NCI-H2107 treated with DMSO at 0.1 percent for 48 hours (cell line): ENCODE measurements around the gene ALX3.
A peak's percentile ranks its signal among the peaks of the same experiment; 100 is the strongest.

Source experiments
- DNase-seq: peaks from one replicate; lab custom pipeline; 2025; ENCODE audit not compliant: unreplicated experiment; lab: John Stamatoyannopoulos, UW

ALX3 gene

DNA sequence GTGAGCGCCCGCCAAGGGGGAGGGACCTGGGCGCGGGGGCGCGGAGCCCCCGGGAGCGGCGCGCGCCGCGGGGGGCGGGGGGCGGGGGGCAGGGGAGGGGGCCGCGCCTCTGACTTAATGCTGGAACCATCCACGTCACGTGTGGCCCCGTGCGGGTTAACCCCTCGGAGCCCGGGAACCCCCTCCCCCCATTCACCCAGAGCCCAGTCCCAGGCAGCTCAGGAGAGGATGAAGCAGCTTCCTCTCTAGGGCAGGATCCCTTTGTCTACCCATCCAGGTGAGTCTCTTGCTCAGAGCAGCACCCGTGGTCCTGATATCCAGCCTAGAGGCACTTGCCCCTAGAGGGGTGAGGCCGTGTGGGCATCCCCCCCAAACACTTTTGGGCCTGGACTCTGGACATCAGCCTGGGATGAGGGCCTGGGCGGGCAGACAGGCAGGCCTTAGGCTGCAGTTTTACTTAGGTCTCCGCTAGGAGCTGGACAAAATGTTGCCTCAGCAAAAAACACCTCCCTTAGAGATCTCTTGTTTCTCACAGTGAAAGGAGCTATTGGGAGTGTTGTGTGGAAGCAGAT is at the start of gene ALX3:
Gene ALX3 (minus strand): TSS at position 2 of the 572 bp plus-strand sequence. CDS start 60 bp downstream, outside the sequence.
- no peak for DNase-seq

DNA sequence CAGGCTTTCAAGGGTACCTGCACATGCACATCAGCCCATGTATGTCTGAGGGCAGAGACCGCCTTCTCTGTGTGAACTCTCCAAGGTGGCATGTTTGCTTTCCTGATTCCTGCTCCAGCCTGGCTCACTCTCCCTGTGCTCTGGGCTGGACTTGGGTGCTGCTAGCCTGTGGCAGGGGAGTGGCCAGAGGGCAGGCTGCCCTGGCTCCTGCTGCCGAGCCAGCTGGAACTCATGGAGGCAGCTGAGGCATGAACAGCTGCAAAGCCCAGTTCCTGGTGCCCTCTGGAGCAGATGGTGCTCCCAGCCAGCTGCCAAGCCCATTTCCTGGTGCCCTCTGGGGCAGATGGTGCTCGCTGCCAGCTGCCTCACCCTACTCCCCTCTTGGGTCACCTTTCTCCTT is 49.4 kb upstream of the ALX3 start:
- DNase-seq = no peak

DNA sequence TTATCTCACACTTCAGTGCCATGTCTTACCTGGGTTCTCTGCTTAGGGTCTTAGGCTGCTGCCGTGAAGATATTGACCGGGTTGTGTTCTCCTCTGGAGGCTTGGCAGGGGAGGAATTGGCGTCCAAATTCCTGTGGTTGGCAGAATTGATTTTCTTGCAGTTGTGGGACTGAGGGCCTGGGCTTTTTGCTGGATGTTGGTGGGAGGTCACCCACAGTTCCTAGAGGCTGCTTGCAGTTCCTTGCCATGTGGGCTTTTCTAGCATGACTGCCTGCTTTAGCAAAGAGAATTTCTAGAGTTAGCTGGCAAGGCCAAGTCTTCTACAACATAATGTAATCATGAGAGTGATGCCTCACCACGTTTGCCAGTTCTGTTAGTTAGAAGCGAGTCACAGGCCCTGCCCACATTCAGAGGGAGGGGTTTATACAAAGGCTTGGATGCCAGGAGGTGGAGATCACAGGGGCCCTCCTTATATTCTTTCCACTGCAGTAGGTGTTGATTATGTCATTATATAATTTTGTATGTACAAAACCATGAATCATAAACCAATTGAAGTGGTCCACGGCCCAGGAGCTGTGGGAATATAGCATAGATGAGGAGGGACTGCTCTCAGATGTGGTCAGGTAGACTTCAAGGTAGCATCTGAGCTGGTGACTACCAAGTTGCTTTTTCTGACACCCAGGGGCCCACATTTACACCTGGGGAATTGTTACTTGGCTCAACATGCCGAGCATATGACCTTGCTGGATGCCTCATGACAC is 48.3 kb upstream of the ALX3 start:
- DNase-seq = no peak

DNA sequence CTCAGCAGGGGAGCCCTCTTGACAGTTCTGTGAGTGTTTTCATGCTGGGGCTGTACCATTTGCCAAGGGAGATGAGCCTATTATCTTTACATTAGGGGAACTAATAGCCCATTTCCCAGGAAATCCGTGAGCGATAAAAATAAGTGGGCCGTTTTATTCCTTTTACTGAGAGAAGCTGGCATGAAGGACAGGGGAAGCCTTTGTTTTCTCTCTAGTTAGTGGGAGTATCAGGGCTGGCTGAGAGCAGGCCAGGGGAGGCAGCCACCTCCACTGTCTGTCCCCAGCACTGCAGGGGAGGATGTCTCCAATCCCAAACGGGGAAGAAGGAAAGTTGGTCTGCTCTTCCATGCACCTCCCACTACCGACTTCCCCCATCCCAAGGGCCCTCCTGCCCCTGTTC is 44.3 kb upstream of the ALX3 start:
- peak; percentile 33 for DNase-seq

DNA sequence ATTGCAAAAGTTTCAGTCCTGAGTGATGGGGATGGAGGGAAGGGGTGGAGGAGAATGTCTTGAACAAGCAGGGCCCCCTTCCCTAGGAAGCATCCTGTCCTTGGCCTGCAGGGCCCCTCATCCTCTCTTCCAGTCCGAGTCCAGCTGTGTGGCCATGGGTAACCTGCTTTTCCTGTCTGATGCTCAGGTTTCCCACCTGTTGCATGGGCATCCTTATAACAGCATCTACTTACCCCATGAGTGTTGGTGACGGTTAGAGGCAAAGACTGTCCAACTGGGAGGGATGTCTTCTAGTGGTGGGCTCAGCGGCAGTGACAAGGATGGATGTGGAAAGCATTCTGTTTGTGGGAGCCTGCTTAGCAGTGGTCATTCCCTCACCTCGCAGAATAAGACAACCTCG is 43.7 kb upstream of the ALX3 start:
- DNase-seq = no peak

DNA sequence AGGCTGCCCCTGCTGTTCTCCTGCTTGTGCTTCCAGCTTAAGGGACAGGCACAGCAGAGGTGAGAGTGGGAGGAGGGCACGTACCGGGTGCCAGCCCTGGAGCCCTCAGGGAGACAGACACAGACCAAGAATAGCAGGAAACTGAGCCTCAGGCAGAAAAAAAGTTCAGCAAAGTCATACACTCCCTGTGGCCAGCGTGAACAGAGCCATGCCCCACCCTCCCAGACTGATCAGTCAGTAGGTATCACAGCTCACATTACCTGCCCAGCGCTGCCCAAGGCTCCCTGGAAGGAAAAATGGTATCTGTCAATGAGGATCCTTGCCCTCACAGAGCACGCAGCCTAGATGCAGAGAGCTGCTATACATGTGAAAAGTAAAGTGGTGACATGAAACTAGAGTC is 43.1 kb upstream of the ALX3 start:
- DNase-seq = no peak

DNA sequence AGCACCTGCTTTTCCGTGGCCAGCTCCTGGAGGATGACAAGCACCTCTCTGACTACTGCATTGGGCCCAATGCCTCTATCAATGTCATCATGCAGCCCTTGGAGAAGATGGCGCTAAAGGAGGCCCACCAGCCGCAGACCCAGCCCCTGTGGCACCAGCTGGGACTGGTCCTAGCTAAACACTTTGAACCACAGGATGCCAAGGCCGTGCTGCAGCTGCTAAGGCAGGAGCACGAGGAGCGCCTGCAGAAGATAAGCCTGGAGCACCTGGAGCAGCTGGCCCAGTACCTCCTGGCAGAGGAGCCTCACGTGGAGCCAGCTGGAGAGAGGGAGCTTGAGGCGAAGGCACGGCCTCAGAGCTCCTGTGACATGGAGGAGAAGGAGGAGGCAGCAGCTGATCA is 42.2 kb upstream of the ALX3 start:
- peak; percentile 41 for DNase-seq

DNA sequence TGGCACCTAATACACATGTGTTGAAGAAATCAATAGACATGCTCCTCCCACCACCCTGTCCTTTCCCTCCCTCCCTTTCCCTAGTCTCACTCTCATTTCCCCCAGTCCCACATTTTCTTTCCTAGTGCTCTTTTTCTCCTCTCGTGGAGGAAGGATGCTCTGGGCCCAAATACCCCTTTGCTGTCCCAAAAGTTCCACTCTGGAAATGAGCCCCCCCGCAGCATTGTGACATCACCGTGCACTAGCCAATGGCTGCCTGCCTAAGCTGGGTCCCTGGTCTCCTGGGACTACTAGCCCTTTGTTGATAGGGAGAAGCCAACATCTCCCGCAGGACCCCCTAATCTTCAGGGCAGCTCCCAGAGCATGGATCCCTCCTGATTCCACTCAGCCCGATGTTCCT is 41.7 kb upstream of the ALX3 start, which contains the start of gene UBL4B:
Gene UBL4B (plus strand): TSS at position 301 of the 400 bp plus-strand sequence. CDS start 92 bp downstream, at position 393.
- no peak for DNase-seq

DNA sequence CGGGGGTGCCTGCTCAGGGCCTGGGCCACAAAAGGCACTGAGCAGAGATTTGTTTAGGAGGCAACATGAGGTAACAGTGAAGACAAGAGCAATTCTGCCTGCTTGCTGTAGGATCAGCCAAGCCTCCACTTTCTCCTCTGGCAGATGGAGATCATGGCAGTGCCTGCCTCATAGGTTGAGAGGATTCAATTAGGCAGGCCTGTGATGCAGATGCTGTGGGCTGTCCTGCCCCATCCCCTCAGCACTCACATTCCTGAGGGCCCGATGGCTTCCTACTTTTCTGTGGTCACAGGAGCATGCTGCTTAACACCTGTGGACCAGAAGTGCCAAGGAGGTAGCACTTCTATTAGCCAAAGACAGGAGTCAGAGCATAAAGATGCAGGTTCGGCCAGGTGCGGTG is 40.6 kb upstream of the ALX3 start:
- DNase-seq = no peak

DNA sequence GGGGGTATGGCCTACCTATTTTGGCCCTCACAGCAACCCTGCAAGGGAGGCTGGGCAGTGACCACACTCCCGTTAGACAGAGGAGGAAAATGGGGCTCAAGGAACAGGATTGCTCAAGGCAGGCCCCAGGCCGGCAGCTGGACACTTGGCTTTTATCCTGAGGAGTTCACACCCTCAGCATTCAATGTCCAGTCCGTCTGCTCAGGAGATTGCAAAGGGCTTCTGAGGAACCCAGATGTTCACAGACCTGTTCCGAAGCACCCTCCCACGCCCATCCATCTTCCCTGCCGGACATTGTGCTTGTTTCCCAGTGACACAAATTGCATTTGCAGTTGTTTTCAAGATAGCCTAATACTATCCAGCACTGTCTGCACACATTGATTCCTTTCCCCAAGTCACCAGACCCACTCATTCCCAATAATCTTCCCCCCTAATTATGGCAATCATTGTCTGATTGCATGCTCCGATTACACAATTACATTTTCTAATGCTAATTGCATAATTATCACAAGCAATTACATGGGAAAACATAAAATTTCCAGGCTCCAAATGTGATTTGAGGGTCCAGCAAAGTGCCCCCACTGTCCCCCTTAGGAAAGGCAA is 37.5 kb upstream of the ALX3 start:
- no peak for DNase-seq

DNA sequence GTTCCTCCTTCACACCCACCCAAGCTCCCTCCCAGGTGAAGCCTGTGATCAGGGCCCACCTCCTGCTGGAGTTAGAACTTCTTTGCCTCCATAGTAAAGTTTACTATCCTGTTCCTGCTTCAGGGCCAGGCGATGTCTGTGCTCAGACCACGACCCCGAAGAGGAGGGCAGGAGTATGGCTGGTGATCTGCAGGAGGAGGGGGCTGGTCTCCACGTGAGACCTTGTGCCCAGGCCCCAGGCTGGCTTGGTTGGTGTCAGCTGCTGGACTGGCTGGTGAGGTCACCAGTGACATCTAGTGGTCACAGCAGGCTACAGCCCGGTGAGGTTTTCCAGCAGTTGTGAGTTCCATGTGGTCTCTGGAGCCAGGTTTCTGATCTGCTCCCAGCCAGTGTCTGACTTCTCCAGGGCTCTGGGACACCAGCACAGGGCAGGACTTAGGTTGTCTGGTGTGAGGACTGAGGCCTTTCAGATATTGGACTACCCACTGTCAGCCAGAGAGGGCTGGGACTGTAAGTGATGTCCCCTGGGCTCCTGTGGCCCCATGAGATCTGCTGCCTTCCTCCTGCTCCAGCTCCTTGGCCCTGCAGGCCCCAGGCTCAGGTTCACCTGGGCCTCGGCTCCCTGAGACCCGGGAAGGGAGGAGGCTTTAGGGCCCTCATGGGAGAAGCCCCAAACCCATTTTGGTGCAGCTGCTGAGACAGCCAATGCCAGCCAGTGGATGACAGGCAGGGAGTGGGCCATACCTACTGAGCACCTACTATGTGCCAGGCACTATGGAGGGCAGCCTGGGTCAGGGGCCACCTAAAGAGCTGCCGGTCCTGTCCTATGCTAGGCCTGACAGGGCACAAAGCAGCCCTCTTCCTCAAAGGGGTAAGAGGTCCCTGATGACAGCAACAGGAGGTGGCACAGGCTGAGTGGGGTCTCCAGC is 35.8 kb upstream of the ALX3 start:
- peak; percentile 69 for DNase-seq

DNA sequence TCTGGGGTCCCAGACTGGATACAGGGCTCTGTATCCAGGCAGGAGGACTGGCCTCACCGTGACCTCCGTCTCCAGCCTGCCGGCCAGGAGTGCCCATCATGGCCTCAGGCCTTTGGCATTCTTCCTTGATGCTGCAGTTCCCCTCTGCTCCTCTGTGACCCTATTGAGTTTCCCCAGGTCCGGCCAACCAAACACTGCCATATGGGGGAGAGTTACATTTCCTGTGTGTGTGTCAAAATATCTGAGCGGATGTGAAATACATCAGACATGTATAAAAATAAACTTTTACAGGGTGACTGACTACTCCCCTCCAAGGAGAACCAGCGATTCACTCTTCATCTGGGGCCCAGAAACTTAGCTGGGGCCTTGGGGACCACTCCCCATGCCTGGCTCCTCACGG is 31.6 kb upstream of the ALX3 start:
- no peak for DNase-seq

DNA sequence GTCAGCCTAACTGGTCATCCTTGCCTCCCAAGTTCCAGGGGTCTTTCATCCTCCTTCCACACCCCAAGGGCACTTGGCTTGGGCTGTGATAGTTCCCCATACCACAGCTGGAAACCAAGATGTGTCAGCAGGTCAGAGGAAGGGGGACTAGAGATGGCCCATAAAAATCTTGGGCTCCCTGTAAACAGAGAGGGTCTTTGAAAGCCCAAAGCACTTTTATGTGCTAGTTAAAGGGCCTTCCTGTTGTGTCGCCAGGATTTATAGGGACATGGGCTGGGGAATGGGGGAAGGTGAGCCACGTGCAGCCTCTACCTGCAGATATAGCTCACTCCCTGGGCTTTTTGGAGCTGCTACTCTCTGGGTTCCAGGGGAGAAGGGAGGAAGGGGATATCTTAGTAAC is 29.9 kb upstream of the ALX3 start:
- no peak for DNase-seq

DNA sequence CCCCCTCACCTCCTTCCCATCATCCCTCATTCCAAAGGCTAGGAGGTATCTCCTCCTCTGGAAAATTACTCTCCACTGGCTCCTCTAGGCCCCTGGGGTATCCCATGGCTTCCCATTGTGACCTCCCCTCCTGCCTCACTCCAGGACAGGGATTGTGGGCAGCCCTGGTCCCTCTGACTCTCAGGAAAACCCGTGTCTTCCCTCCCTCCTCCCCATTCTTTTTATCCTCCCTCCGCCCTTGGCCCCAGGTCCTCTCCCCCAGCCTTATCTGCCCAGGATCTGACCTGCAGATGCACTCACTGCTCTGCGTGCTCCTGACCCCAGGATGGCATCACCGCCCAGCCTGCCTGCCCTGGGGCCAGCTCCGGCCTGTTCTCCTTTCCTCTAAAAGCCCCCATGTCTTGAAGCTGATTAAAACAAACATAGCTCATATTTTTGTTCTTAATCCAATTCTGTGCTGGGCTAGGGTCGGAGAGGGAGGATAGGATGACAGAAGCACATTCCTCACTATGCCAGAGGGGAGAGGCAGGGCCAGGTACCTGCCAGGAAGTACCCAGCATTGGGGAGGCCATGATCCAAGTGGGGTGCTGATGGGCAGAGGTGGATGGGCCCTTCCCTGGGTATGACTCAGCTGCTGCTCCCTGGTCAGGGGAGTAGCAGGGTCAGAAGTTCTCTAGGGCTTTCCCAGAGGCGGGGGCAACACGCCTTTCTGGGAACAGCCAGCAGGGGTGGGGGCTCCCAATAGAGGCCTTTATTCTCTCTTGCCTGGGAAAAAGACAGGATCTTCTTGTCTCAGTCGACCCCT is 28.0 kb upstream of the ALX3 start:
- no peak for DNase-seq

DNA sequence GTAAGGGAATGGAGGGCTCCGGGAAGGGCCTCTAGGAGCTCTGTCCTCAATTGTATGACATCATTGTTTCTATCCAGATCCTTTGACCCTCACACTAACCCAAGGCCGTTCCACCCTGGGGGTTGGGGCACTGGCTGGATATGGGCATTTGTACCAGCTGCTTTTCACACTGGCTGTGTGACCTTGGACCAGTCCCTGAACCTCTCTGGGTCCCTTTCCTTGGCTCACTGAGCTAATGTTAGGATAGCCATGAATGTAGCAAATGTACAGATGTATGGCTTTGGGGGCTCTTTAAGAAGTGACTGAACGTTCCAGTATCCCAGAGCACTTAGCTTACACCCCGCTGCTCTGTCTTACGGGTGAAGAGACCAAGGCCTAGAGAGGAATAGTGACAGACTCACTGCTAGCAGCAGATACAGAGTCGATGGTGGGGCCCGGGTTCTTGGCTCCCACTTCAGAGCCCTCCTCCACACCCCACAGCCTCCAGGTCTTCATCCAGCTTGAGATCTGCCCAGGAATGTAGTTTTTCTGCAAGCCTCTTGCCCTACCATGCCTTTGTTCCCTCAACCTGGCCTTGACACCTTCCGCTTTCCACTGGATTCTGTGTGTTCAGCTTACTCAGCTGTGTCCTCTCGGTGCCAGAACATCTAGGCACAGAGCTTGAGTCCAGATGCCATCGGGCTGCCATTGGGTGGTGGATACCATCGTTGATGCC is 27.2 kb upstream of the ALX3 start:
- DNase-seq = no peak

DNA sequence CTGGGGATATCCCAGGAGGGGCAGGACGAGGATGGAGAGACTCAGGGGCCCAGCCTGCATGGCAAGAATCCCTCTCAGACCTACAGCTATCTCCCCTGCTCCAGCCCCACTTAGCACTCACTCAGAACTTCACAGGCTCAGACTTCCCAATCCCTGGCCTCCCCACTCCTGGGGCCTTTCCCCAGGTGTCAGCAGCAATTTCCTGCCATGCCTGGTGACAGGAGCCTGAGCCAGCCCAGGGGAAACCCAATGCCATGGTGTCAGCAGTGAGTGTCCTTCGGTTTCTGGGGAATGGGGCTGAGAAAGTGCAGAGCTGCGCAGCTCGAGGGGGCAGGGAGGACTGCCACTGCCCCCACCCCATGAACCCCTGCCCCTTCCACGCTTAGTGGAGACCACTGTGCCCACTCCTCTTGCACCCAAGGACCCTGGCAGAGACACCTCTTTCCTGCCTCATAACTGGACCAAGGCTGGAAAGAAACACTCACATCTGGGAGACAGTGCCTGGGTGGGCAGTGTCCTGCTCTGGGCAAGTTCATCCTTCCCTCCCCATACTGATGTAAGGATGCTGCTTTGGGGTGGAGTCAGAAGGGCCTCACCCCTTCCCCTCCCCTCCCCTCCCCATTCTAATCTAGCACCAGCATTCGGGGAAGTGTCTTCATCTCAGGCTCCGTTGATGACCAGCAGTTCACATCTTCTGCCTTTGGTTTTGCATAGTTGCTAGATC is 24.6 kb upstream of the ALX3 start:
- no peak for DNase-seq

DNA sequence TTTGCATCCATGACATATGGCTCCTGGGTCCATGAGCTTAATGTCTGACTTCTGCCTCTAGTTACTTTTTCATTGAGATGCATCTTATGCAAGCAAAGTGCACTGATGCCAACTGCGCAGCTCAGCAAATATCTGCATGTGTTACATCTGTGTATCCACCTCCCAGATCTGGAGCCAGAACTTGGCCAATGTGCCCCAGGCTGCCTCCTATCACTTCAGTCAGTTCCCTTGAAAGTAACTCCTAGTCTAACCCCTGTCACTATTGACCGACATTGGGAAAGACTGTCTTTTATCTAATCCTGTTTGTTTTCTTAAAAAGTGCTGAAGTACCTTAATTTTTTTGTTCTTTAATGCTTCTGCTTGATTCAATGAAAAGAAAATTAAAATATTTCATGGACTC is 22.5 kb upstream of the ALX3 start:
- DNase-seq = no peak

DNA sequence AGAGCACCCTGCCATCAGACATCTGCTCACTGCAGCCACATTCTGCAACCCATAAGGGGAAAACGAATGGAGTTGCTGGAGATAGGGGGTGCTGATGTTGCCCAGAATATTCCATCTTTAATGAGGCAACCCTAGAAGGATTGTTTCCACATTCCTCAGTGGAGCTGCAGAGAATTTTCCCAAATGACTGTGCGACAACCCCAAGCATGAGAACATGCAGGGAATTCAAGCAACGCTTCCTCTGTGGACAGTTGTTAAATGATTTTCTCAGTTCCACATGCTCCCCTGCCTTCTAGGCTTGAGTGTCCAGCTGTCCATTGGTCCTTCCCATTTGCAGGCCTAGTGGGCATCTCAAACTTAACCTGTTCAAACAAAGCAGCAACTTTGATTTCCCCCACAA is 21.3 kb upstream of the ALX3 start:
- DNase-seq = no peak

DNA sequence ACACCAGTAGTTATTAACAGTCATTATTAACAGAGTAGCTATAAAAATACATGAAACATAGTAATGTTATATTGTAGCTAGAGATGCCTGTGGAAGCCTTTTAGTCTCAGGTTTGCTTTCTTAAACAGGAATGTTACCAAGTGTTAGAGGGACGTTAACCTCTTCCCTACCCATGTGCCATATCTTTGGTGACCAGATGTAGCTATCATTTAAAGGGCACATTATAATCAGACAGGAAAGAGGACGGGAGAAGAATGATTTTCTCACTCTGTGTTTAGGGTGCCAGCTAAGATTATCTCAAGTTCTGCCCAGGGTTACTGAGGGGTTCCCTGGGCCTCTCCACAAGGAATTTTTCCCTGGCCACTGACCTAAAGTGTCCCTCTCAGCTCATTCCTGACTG is 20.9 kb upstream of the ALX3 start:
- DNase-seq = no peak
